ENCODE results near the gene MRM3. TPM values are rescaled to one million over a fixed set of nuclear protein-coding genes. Genes with fewer than 3 reads are reported as not detected.

The MRM3 gene
- total and polyA plus RNA-seq, 4 donors = 8.5 to 17.5 (median 15.4) TPM

DNA sequence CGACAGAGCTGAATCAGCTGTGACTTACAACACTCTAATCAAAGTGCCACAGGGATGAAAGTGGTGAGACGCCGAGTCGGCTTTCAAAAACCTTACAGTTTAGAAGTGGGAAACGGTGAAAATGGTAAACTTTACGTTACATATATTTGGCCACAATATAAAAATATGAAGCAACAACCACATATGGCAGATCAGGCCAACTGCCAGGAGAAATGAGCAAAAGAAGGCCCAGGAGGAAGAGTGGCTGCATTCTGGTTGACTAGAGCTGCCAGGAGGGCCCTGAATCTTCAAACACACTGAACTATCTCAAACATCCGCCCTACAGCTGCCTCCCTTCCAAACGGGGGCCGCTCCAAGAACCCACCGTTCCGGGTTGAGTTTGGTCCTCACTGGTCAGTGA, 56.3 kb downstream of the MRM3 start:
- Histone ChIP-seq H3K4me1 (ENCODE audit: control insufficient read depth in 4 of 4, insufficient read depth in 4 of 4, low read length in 3 of 4) (no peaks in the 10 kb centered on the region), H3K9me3 (ENCODE audit: control insufficient read depth in 4 of 4, low read length in 3 of 4) (no peaks in the 10 kb centered on the region), H3K27ac (ENCODE audit: low read depth in 1 of 2, low read length in 2 of 2) (no peak overlapping the region), H3K36me3 (ENCODE audit: control insufficient read depth in 4 of 4, insufficient read depth in 3 of 4, low read depth in 1 of 4, low read length in 3 of 4) (no peaks in the 10 kb centered on the region), H3K4me3 (ENCODE audit: low read depth in 1 of 3, low read length in 3 of 3) (no peak overlapping the region), H3K9ac (ENCODE audit: low read depth in 1 of 2, low read length in 2 of 2) (no peak overlapping the region), H3K27me3 (ENCODE audit: control insufficient read depth in 4 of 4, insufficient read depth in 4 of 4, low read length in 3 of 4) (no peaks in the 10 kb centered on the region)
- TF ChIP-seq YY1 (IDR thresholded peaks at IDR 0.05) = no peak
- no peak for TF ChIP-seq RXRA (IDR thresholded peaks at IDR 0.05)
- no peak for TF ChIP-seq SP1 (IDR thresholded peaks at IDR 0.05)
- TF ChIP-seq JUND (IDR thresholded peaks at IDR 0.05) = no peak
- no peak for TF ChIP-seq CTCF (IDR thresholded peaks at IDR 0.05; ENCODE audit: low read depth, low read length, missing input control)
- TF ChIP-seq FOXA1 (IDR thresholded peaks at IDR 0.05) = no peak
- no peak for TF ChIP-seq RAD21 (IDR thresholded peaks at IDR 0.05)
- TF ChIP-seq ATF3 (IDR thresholded peaks at IDR 0.05) = no peak
- TF ChIP-seq, protein P1, sequence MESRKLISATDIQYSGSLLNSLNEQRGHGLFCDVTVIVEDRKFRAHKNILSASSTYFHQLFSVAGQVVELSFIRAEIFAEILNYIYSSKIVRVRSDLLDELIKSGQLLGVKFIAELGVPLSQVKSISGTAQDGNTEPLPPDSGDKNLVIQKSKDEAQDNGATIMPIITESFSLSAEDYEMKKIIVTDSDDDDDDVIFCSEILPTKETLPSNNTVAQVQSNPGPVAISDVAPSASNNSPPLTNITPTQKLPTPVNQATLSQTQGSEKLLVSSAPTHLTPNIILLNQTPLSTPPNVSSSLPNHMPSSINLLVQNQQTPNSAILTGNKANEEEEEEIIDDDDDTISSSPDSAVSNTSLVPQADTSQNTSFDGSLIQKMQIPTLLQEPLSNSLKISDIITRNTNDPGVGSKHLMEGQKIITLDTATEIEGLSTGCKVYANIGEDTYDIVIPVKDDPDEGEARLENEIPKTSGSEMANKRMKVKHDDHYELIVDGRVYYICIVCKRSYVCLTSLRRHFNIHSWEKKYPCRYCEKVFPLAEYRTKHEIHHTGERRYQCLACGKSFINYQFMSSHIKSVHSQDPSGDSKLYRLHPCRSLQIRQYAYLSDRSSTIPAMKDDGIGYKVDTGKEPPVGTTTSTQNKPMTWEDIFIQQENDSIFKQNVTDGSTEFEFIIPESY (IDR thresholded peaks at IDR 0.05) = no peak
- TF ChIP-seq NR2F2 (IDR thresholded peaks at IDR 0.05) = no peak
- TF ChIP-seq EGR1 (IDR thresholded peaks at IDR 0.05; ENCODE audit: low read depth in 2 of 2) = no peak
- TF ChIP-seq TAF1 (conservative IDR thresholded peaks at IDR 0.05) = no peak
- TF ChIP-seq FOXA2 (IDR thresholded peaks at IDR 0.05) = no peak
- TF ChIP-seq HNF4A (conservative IDR thresholded peaks at IDR 0.05) = no peak
- no peak for TF ChIP-seq REST (IDR thresholded peaks at IDR 0.05)
- no peak for TF ChIP-seq GABPA (IDR thresholded peaks at IDR 0.05 in 1 of 2, conservative IDR thresholded peaks at IDR 0.05 in 1 of 2)
- TF ChIP-seq, protein P2, sequence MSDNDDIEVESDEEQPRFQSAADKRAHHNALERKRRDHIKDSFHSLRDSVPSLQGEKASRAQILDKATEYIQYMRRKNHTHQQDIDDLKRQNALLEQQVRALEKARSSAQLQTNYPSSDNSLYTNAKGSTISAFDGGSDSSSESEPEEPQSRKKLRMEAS (IDR thresholded peaks at IDR 0.05) = no peak
- no peak for TF ChIP-seq HNF4G (IDR thresholded peaks at IDR 0.05)
- no peak for DNase-seq (ENCODE audit: low spot score)
- 91% methylated on average over 11 of the region's 11 CpGs for WGBS

All from liver (tissue), 9 donors.